ENCODE measurements around the gene MEGF11.

The MEGF11 gene

DNA sequence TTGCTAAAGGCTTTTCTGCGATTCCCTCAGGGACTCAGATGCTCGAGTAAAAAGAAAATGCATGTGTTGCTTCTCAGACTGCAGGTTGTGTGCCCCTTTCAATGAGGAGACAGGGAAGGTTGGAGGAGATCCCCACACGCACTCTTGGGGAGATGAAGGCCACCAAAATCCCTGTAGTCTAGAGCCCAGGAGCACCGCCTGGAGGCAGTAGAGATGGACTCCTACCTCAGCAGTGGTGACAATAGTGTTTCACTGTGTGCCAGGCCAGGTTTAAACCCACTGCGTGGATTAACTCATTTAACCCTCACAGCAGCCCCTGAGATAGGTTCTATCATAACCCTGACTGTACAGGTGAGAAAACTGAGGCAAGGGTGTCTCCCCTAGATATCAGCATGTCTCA lies 15.2 kb downstream of the MEGF11 start:
- DNase-seq = no peak

DNA sequence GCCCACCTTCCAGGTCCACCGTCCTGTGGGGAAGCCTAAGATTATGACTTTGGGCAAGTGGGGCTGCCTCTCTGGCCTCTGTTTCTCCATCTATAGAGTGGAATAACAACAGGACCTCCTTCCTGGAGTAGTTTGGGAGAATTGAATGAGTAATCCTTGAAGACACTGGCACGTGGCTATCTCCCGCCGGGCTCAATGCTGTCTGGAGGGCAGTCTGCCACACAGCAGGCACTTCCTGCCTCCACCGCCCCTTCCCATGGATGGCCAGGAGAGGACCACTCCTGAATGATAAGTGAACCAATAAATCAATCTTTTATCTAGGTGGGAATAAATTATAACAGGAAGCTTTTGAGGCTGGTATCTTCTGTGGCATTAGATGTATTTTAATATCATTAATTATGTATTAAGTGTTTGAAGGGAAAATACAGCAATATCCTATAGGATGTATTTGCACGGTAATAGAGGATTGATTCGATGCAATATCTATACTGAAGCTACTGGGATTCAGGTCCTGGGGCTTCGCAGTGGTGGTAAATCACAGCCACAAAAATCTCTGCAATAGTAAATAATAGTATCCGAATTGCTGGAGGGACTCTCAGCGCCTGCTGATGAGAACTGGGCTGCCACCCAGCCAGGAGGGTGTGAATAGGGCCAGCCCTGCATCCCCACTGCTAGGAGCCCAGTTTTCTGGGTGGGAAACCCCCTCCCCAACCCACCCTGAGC lies 15.9 kb downstream of the MEGF11 start:
- DNase-seq = no peak

DNA sequence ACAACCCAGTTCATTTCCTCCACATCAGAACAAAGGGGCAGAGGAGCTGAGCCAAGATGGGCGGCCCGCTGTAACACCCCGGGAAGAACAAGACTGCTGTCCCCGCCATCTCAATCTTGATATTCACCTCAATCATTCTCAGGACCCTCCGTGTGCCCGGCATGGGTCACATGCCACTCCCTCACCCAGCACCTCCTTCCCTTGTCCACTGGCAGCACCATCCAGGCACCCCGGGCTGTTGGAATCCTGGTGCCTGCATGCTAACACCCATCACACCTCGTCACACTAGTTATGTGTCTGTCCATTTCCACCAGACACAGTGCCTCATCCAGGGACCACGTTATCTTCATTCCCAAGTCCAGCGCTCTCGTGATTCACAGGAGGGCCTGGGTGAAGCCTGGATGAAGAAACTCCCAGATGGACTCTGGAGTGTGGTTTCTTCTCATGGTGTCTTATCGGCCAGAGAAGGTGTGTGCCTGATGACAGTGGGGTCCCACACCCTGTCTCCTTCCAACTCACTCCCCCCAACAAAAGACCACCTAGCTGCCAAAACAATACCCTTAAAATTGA lies 16.7 kb downstream of the MEGF11 start:
- no peak for DNase-seq

DNA sequence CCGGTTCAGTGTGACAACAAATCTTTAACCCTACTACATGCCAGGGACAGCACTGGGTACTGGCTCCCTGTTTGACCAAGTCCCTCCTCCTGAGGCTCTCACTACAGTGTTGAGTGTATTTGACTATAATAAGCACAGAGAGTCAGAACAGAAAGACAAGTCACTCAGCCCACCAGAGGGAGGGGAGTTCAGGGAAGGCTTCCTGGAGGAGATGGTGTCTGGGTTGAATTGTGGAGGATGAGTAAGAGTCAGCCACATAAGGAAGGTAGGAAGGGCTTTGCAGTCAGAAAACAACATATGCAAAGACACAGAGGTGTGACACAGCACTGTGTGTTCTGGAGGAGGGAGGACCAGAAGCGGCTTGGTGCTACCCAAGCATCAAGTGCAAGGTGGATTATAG lies 17.7 kb downstream of the MEGF11 start:
- DNase-seq = no peak

DNA sequence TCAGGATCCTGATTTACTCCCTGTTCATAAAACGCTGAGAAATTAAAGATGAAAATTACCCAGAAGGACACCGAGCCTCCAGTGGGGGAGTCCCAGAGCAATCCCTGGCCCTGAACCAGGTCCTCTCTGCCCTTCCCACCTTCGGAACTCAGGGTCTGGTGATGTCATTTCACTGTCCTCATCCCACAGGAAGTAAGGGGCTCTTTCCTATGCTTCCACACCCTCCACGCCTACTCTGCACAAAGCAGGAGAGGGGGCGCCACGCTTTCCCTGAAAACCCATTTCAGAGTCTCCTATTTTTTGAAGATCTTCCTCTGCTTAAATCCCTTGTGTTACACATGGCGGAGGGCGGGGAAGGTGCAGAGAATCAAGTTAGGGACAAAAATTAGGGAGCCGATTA lies 18.8 kb downstream of the MEGF11 start:
- no peak for DNase-seq

DNA sequence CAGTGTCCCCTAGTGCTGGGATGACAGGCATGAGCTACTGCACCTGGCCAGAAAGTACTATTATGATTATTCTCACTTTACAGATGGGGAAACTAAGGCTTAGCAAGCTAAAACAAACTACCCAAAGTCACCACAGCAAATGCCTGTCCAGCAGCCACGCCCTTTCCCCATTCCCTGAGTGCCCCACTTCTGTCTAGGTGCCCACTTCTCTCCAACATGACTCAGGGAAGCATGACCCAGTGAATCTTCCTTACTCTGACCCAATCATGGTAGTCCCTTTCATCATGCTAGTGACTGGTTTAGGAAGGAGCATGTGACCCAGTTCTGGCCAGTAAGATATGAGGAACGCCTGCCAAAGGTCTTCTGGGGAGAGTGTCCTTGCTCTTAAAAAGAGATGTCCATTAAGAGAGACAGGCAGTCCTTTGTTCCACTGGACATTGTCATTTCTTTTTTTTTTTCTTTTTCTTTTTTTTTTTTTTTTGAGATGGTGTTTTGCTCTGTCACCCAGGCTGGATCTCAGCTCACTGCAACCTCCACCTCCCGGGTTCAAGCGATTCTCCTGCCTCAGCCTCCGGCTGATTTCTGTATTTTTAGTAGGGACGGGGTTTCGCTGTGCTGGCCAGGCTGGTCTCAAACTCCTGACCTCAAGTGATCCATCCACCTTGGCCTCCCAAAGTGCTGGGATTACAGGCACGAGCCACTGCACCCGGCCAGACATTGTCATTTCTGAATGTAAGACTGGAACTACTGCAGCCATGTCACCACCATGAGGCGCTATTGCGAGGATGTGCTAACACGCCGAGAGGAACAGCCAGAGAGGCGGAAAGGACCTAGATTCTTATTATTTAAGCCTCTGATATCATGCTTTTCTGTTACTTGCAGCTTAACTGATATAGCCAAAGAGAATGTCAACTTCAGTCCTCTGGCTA lies 19.8 kb downstream of the MEGF11 start:
- DNase-seq = peak; percentile 25

DNA sequence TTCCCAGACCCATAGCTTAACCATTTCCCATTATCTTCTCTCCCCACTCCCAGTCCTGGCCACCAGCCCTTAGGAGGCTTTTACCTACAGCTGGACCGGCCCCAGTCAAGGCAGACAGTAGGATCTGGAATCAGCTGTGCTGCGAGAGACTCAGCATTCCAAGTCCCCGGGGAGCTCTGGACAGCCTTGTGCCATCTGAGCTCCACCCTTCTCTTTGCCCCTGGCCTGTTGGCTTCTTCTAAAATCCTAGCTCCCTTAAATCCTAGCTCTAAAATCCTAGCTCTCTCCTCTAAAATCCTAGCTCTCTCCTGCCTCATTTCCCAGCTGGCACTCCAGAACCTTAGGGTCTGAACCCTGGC lies 21.3 kb downstream of the MEGF11 start:
- DNase-seq = no peak

DNA sequence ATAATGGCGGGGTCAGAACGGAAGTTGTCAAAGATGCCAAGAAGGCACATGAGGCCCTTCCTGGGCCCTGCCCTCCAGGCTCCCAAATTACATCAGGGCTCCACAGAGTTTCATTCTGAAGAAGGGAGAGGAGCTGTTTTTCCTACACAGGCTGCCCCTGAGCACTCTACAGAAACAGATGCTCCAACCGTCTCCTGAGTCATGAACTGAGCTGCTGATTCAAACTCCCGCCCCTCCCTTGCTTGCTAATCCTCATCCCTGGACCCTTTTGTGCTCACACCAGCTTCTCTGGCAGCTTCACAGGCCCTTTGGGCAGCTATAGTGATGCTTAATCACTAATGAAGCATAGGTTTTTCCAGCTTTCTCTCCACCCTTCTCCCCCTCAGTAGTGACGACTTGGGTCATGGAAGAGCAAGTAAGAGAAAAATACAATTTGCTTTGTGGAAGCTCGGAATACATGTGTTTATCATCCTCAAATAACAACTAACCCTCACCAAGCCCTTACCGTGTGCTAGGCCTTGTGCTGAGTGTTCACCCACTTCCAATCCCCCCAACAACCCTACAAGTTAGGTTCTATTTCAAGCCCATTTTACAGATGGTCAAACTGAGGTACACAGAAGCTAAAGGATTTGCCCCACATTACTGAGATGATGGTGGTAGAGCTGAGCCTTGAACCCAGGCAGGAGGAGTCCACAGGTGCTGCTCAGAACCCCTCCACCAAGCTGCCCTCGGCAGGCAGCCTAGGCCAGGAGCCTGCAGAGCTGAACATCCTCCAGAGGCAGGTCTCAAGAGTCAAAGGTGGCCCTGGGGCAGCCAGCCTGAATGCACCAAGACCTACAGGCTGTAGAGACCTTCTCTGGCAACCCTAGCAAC lies 21.9 kb downstream of the MEGF11 start:
- no peak for DNase-seq

DNA sequence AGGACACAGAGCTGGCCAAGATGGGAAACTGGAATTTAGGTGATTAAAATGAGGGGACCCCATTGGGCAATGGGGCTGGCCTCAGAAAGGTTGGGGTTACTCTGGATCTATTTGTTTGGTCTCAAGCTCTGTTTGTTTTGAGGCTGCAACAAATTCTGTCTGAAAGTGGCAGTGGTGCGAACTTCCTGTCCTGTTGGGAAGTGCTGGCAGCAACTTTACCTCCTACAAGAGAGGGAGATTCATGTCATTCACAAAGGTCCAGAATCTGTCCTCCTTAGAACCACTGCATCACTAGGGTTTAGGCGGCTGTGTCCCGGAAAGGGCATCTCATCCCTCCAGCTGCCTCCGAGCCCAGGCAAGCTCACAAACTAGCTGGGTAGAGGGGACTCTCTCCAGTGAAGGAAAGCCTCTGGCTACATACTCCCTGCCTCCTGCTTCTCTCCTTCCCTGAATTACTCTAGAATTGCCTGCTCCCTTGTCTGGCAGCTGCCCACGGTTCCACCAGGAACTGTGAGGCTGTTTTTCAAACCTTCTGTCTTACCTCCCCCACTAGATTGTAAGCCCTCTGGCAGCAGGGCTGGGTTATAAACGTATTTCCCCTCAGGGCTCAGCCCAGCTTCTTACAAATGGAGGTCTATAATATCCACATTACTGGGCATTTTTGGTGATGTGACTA lies 23.6 kb downstream of the MEGF11 start:
- DNase-seq = no peak

DNA sequence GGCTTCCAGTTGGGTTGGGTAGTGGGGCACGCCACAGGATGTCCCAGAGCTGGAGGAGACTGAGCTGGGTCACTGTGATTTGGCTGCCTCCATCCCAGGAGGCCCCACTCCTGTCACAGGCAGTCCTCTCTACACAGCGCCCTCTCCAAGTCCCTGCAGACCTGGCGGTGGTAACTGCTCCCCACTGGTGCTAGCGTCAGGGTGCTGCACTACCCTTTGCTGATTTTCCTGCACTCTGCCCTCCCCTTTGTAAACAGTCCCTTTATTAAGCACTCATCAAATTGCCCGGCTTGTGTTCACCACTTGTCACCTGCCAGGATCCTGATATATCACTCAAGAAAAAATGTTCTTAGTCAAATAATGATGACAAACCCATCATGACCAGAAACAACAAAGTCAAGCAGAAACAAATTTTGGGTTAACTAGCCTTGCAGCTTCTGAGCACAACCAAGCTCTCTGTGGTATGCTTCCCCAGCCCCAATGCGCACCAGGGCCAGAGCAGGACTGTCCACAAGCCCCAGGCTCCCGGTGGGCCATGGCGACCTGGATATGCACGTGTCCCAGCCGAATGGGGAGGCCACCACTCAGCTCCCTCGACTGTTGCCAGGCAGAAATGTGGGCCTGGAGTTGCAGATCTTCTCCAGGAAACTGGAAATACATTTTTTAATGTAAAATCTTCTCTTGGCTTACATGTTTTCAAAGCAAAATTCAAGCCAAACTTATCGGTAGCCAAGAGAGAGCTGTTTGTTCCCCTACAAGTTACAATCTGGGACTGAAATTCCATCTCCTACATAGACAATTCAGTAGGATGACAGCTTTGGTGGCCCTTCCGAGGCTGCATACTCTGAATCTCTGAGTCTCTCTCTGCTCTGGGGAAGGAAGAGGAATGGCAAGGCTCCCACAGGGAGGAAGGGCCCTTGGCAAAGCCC lies 24.5 kb downstream of the MEGF11 start:
- no peak for DNase-seq

DNA sequence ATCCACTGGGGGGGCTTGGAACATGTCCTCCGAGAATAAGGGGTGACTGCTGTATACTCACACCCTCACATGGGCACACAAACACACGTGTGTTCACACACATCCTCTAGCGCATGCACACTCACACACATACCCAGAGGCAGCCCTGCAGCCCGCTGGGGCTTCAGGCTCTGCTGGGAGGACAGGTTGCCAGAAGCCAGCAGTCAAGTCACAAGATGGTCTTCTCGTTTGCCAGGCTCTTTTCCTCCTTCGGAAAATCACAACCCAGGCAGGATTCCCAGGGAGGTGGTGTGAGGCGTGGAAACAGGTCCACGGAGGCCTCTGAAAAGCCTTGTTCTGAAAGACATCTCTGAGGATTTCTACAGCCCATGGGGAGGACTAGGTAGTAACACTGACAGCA lies 26.8 kb downstream of the MEGF11 start:
- DNase-seq = no peak

DNA sequence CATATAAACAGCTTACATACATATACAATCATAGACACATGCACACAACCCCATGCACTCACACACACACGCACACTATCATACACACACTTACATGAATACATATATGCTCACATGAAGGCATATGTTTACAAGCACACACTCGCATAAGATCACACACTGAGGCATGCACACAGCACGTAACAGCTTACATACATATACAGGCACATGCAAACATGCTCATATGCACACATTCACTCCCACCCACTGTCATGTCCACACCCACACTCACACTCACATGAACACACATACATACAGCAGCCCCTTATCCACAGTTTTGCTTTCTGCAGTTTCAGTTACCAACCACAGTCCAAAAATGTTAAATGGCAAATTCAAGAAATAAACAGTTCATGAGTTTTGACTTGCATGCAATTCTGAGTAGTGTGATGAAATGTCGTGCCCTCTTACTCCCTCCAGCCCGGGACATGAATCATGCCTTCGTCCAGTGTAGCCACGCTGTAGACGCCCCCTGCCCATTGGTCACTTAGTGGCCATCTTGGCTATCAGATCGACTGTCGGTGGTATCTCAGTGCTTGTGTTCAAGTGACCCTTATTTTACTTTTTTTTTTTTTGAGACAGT lies 27.8 kb downstream of the MEGF11 start:
- no peak for DNase-seq

DNA sequence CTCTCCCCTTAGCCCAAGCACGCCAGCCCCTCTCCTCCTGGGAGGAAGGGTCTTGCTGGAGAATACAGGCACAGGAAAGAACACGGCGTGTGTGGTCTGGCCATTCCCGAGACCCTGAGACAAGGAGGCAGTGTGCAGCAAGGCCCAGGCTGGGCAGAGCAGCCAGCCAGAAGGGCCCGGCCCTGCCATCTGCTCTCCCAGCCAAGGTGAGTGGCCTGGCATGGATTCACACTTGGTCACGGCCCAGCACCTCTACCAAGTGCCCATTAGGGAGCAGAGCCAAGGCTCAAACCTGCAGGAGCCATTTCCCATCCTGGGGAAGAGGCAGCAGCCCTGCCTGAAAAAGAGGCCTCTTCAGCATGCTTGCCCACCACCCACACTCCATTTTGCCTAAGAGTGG lies 28.6 kb downstream of the MEGF11 start:
- DNase-seq = no peak

DNA sequence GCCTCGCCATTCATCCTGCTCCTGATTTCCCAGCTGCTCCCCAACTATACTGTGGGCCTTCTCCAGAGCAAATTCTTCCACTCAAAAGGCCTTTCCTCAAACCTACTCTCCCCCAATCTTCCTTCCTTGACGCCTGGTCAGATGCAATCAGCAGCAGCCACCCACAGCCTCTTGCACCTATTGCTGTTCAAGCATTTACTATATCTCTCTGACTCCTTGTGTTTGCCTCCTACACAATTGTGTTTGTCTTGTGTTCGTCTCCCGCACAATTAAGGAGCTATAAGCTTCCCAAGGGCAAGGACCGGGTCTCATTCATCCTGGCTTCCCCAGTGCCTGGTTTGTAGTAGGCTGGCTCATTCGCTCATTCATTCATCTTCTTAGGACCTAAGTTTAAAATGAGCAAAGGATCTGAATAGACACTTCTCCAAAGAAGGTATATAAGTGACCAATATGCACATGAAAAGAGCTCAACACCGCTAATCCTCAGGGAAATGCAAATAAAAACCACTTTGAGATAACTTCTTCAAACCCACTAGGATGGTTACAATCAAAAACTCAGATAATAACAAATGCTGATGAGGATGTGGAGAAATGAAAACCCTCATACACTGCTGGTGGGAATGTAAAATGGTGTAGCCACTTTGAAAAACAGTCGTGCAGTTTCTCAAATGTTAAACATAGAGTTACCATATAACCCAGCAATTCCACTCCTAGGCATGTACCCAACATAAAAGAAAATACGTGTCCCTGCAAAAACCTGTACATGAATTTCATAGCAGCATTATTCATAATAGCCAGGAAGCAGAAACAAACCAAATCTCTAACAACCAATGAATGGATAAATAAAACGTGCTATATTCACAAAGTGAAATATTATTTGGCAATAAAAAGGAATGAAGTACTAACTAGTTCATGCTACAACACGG lies 31.0 kb downstream of the MEGF11 start:
- DNase-seq = no peak

DNA sequence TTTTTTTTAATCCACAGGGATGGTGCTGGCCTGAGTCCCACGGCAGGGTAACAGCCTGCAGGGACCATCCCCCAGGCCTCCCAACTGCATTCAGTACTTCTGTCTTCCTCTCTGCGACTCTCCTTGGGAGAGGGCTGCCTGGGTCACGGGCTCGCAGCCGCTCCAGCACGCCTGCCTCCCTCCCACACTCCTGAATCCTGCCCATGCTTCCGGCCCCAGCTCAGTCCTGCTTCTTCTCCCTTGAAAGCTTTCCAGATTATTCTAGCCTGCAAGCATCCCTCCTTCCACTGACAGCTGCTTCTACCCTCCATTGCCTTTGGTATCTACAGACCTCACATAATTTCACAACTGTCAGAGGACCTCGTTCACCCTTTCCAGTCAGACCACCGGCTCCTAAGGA lies 32.4 kb downstream of the MEGF11 start:
- no peak for DNase-seq

DNA sequence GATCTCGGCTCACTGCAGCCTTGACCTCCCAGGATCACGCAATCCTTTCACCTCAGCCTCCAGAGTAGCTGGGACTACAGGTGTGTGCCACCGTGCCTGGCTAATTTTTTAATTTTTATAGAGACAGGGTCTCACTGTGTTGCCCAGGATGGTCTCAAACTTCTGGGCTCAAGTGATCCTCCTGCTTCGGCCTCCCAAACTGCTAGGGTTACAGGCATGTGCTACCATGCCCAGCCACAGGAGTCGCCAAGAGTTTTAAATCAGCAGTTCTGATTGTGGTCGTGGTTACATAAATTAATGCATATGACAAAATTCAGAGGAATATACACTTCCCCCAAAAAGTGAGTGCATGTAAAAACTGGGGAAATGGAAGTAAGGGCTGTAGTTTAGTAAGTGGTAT lies 32.9 kb downstream of the MEGF11 start:
- no peak for DNase-seq

DNA sequence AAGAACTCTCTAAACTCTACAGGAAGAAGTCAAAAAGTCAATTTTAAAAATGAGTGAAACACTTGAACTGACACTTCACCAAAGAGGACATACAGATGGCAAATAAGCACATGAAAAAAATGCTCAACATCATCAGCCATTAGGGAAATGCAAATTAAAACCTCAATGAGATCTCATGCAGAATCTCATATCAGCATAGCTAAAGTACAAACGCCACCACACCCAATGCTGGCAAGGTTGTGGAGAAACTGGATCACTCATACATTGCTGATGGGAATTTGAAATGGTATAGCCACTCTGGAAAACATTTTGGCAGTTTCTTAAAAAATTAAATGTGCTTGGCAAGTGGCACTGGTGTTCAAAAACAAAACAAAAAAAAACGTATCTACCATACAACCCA lies 34.2 kb downstream of the MEGF11 start:
- DNase-seq = no peak

DNA sequence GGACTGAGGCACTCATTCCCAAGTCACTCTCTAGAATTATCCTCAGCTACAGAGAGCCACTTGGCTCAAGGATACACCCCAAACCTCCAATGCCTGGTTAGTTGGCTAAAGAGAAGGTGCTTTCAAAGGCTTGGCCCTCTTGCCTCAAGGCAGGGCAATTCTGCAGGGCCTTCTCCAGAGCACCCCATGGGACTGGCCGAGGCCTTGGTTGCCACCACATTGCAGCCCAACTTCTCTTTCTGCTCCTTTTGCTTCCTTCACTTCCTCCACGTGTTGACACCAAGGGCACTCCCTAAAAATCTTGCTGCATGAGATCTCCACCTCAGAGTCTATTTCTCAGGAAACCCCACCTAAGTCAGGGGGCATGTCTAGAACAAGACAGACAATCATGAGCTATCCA lies 36.7 kb downstream of the MEGF11 start:
- DNase-seq = no peak

DNA sequence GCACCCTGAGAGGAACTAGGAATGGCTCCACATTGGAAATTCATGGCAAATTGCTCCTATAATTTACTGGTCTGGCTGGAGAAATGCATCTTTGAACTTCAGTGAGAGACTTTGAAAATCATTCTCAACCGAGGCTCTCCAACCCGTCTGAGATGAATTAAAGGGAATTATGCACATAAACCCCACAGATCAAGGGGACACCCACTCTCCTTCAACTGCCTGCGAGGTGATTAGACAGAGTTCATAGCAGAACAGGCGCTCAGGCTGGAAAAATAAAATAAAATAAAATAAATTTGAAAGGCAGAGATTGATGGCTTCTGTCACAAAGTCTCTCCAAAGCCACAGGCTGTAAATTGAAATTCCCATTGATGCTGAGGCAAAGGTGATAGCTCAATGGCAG lies 37.7 kb downstream of the MEGF11 start:
- no peak for DNase-seq

All from fibroblast of skin of back (primary cell).